HepG2 (cell line): Measurements from ENCODE around the gene KRT4. TPM values are rescaled to one million over a fixed set of nuclear protein-coding genes. Genes with fewer than 3 reads are reported as not detected.

Source experiments
- ATAC-seq: fragments of 200-7000 bp; cut with Tn5 transposase; 3 replicates; pipeline ENCODE4 v1.9.1; 2020; ENCODE audit warnings: mild to moderate bottlenecking, moderate library complexity
- BruUV-seq: library from RNA; stranded (reverse); fragments of 400-500 nt; replicated peaks from 2 replicates; lab custom pipeline; 2021; lab: Mats Ljungman, UMichigan
- CTCF ChIA-PET: fragments of 300-600 bp; formaldehyde crosslinking; extraction: SDS; loops from one replicate; lab custom pipeline; 2021; ENCODE audit warnings: low total read pairs, inconsistent platforms, low intra/inter-chr PET ratio; lab: Yijun Ruan, JAX
- POLR2A ChIA-PET: fragments of 350-600 bp; sonication (Branson Sonifier 250); formaldehyde crosslinking; loops from one replicate; lab custom pipeline; 2020; ENCODE audit warnings: antibody characterized with exemption, inconsistent platforms; lab: Yijun Ruan, JAX
- DNase-seq: peaks from one replicate; pipeline ENCODE4 v3.0.0-alpha.2; 2015; ENCODE audit warnings: low spot score
- FAIRE-seq: peaks from 3 replicates; lab custom pipeline; 2011; peaks lifted over from hg19 to GRCh38; lab: Jason Lieb, UNC
- H2AFZ ChIP-seq: one replicate; pipeline ENCODE4 v1.6.1; 2011; ENCODE audit warnings: low read length, inconsistent platforms
- H3K27ac ChIP-seq: fragments of 300-600 bp; 3 replicates; pipeline ENCODE4 v1.8.0; 2011; ENCODE audit warnings: mixed run types, mild to moderate bottlenecking, mixed read lengths, low read length, inconsistent platforms; ENCODE audit not compliant: insufficient read depth; ENCODE audit errors: extremely low read length
- H3K27me3 ChIP-seq, 2 experiments: fragments of 200-600 bp in 1 of 2; 2 replicates in 1 of 2; 3 replicates in 1 of 2; pipeline versions ENCODE4 v1.6.0 to v1.8.0; 2011; ENCODE audit warnings: low read length in 2 of 2, mild to moderate bottlenecking in 2 of 2, moderate library complexity in 2 of 2, inconsistent platforms in 1 of 2; ENCODE audit not compliant: insufficient read depth in 2 of 2, control insufficient read depth in 1 of 2
- H3K36me3 ChIP-seq, 2 experiments: fragments of 200-600 bp in 1 of 2; replicated peaks in 1 of 2; 2 replicates in 1 of 2; 3 replicates in 1 of 2; pipeline versions ENCODE4 v1.5.1 to v1.8.0; 2011; ENCODE audit warnings: low read length in 2 of 2, inconsistent platforms in 1 of 2; ENCODE audit not compliant: insufficient read depth in 2 of 2, control insufficient read depth in 1 of 2
- H3K4me1 ChIP-seq: 2 replicates; pipeline ENCODE4 v1.5.1; 2012; ENCODE audit warnings: low read length, inconsistent platforms; ENCODE audit not compliant: insufficient read depth
- H3K4me2 ChIP-seq: 2 replicates; pipeline ENCODE4 v1.6.0; 2011; ENCODE audit warnings: low read depth, low read length, inconsistent platforms
- H3K4me3 ChIP-seq, 3 experiments: fragments of 200-600 bp in 1 of 3; sonication (generic), shearing (Covaris generic) in 1 of 3; replicated peaks in 1 of 3; 2 replicates each; pipeline ENCODE4 v1.5.1; 2011 to 2016; ENCODE audit warnings: low read length in 3 of 3, inconsistent platforms in 2 of 3, low read depth in 2 of 3, mild to moderate bottlenecking in 2 of 3, control low read depth in 1 of 3, mixed read lengths in 1 of 3; ENCODE audit not compliant: insufficient read depth in 1 of 3
- H3K79me2 ChIP-seq: one replicate; pipeline ENCODE4 v1.6.1; 2011; ENCODE audit warnings: low read length, inconsistent platforms; ENCODE audit not compliant: insufficient read depth
- H3K9ac ChIP-seq: 2 replicates; pipeline ENCODE4 v1.6.0; 2011; ENCODE audit warnings: mild to moderate bottlenecking, low read depth, low read length, inconsistent platforms; ENCODE audit not compliant: insufficient read depth
- H3K9me3 ChIP-seq: 2 replicates; pipeline ENCODE4 v1.5.1; 2012; ENCODE audit warnings: mild to moderate bottlenecking, low read length
- H4K20me1 ChIP-seq: 2 replicates; pipeline ENCODE4 v1.6.0; 2011; ENCODE audit warnings: inconsistent platforms, mild to moderate bottlenecking, low read length, moderate library complexity; ENCODE audit not compliant: insufficient read depth
- FOXA1 ChIP-seq, 2 experiments: fragments of 450-650 bp in 1 of 2; sonication (generic) in 1 of 2; formaldehyde crosslinking in 1 of 2; IDR thresholded peaks; 2 replicates each; pipeline versions ENCODE4 v1.4.0 to v1.6.1; 2016 to 2020; ENCODE audit warnings: missing genetic modification reagents in 1 of 2
- HNRNPH1 ChIP-seq: fragments of 200-400 bp; formaldehyde crosslinking; optimal IDR thresholded peaks from 2 replicates; pipeline ENCODE3; 2017; ENCODE audit warnings: mild to moderate bottlenecking, low read depth, low read length
- RORA ChIP-seq: sonication (generic); formaldehyde crosslinking; IDR thresholded peaks from 2 replicates; pipeline ENCODE4 v1.5.0; 2020; ENCODE audit warnings: mild to moderate bottlenecking, missing genetic modification reagents, moderate library complexity
- TOPORS ChIP-seq: sonication (generic); formaldehyde crosslinking; IDR thresholded peaks from 2 replicates; pipeline ENCODE4 v1.8.0; 2023; ENCODE audit warnings: mild to moderate bottlenecking, missing genetic modification reagents
- ZNF343 ChIP-seq: sonication (generic); formaldehyde crosslinking; IDR thresholded peaks from 2 replicates; pipeline ENCODE4 v1.4.0; 2020; ENCODE audit warnings: mild to moderate bottlenecking, missing genetic modification reagents
- ZNF7 ChIP-seq: IDR thresholded peaks from 2 replicates; pipeline ENCODE4 v1.6.1; 2016; ENCODE audit warnings: missing biosample characterization, missing genetic modification reagents
- WGBS: methylation state at CpG from one replicate; pipeline ENCODE4 v1.1.6; 2017; ENCODE audit warnings: low lambda C conversion rate; 5-methylcytosine and 5-hydroxymethylcytosine counted together
- in situ Hi-C: cut with HindIII; loops from 2 replicates; pipeline ENCODE4 v1.10.0; 2017; ENCODE audit warnings: low pct_unique_long_range_greater_than_20kb; ENCODE audit not compliant: extremely low pct_ligation_motif_present
- intact Hi-C: fragments of 100-400 bp; cut with micrococcal nuclease; formaldehyde crosslinking; loops from one replicate; pipeline ENCODE4 v1.10.0; 2022; ENCODE audit not compliant: unreplicated experiment
- polyA plus RNA-seq, 8 experiments: library from polyadenylated mRNA; depleted of rRNA in 3 of 8; stranded (reverse) in 7 of 8; unstranded in 1 of 8; fragments of >200 nt; fragmentation: Illumina TruSeq in 4 of 8; extraction: Trizol in 4 of 8; gene quantifications; 2 replicates each; pipeline versions ENCODE4 v1.2.1 to v1.2.3, GENCODE V29; 2011 to 2016; ENCODE audit warnings: low read depth in 4 of 8, missing spikeins in 1 of 8, mixed read lengths in 1 of 8; ENCODE audit not compliant: insufficient read depth in 1 of 8
- total RNA-seq, 5 experiments: library from RNA; depleted of rRNA; stranded (reverse); fragments of >200 nt; fragmentation: Illumina TruSeq; extraction: Trizol; gene quantifications; 2 replicates each; pipeline ENCODE4 v1.2.3, GENCODE V29; 2016; ENCODE audit warnings: low read depth in 1 of 5
- TF ChIP-seq, protein P1 (sequence below): sonication (generic); formaldehyde crosslinking; IDR thresholded peaks from 2 replicates; pipeline ENCODE4 v1.4.0; 2020; ENCODE audit warnings: missing genetic modification reagents
- TF ChIP-seq, protein P2 (sequence below): sonication (generic); formaldehyde crosslinking; IDR thresholded peaks from 2 replicates; pipeline ENCODE4 v1.4.0; 2020; ENCODE audit warnings: missing genetic modification reagents
- TF ChIP-seq, protein P3 (sequence below): sonication (generic); formaldehyde crosslinking; IDR thresholded peaks from 2 replicates; pipeline ENCODE4 v1.5.0; 2020; ENCODE audit warnings: missing genetic modification reagents, mild to moderate bottlenecking, borderline replicate concordance

The KRT4 gene
- total and polyA plus RNA-seq, 2 of the 13 experiments (the other 11 are each of a cell fraction or from before 2014, with no cell fraction given): not detected

DNA sequence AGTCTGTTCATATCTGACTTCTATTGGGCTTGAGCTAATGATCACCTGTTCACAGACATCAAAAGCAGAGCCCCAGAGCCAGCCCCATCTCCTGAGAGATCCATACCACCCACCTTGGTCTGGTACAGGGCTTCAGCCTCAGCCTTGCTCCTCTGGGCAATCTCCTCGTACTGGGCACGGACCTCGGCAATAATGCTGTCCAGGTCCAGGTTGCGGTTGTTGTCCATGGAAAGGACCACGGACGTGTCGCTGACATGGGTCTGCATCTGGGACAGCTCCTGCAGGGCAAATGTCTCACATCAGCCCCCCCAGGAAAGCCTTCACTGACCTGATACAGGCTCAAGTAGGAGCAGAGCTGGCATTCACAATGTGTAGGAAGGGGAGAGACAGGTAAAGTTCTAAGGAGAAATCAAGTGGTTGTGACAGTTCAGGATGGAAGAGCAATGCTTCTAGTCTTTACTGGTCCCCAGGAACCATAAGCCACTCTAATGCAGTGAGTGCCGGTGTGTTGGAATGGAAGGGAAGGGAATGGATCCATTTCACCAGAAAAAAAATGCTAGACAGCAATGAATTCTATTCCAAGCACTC is 5.2 kb downstream of the KRT4 start:
- Histone ChIP-seq H3K27ac (no peak overlapping the region), H3K9me3 (no peaks in the 10 kb centered on the region), H3K79me2 (no peaks in the 10 kb centered on the region), H3K27me3 (peaks cover 1 to 30% of the 10 kb centered on the region in 2 experiments; a peak in 4 of 5 replicates), H2AFZ (no peak overlapping the region), H3K4me2 (no peak overlapping the region)
- WGBS: 0% methylated on average over 8 of the region's 8 CpGs
- intact Hi-C loops: no loop called here
- ATAC-seq: no peak
- TF ChIP-seq RORA (CRISPR knock-in tag) (no peak), TOPORS (CRISPR knock-in tag) (no peak), HNRNPH1 (no peak), ZNF343 (CRISPR knock-in tag) (no peak), ZNF7 (CRISPR knock-in tag) (no peak), FOXA1 (IDR thresholded peaks at IDR 0.05) (no peak), FOXA1 (CRISPR knock-in tag; IDR thresholded peaks at IDR 0.05) (no peak)
- TF ChIP-seq, protein P1, sequence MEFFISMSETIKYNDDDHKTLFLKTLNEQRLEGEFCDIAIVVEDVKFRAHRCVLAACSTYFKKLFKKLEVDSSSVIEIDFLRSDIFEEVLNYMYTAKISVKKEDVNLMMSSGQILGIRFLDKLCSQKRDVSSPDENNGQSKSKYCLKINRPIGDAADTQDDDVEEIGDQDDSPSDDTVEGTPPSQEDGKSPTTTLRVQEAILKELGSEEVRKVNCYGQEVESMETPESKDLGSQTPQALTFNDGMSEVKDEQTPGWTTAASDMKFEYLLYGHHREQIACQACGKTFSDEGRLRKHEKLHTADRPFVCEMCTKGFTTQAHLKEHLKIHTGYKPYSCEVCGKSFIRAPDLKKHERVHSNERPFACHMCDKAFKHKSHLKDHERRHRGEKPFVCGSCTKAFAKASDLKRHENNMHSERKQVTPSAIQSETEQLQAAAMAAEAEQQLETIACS (CRISPR knock-in tag): no peak
- TF ChIP-seq, protein P2, sequence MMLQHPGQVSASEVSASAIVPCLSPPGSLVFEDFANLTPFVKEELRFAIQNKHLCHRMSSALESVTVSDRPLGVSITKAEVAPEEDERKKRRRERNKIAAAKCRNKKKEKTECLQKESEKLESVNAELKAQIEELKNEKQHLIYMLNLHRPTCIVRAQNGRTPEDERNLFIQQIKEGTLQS: no peak
- TF ChIP-seq, protein P3, sequence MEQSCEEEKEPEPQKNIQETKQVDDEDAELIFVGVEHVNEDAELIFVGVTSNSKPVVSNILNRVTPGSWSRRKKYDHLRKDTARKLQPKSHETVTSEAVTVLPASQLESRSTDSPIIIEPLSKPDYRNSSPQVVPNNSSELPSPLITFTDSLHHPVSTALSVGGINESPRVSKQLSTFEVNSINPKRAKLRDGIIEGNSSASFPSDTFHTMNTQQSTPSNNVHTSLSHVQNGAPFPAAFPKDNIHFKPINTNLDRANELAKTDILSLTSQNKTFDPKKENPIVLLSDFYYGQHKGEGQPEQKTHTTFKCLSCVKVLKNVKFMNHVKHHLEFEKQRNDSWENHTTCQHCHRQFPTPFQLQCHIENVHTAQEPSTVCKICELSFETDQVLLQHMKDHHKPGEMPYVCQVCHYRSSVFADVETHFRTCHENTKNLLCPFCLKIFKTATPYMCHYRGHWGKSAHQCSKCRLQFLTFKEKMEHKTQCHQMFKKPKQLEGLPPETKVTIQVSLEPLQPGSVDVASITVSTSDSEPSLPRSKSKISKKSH (CRISPR knock-in tag): no peak
- TF ChIP-seq, all 625 proteins: peak for 0
- in situ Hi-C loops: no loop called here
- no TSS peak for BruUV-seq
- FAIRE-seq (no peak), DNase-seq (no peak)
- H3K36me3 ChIP-seq: no peaks in the 10 kb centered on the region
- POLR2A ChIA-PET: no interaction called here
- H3K9ac ChIP-seq: no peak overlapping the region
- CTCF ChIA-PET: no interaction called here
- no peak overlapping the region for H3K4me3 ChIP-seq
- H3K4me1 ChIP-seq: no peaks in the 10 kb centered on the region
- no peaks in the 10 kb centered on the region for H4K20me1 ChIP-seq
